K562 (cell line): ENCODE results near the gene GRB2. TPM values are rescaled to one million over a fixed set of nuclear protein-coding genes. Genes with fewer than 3 reads are reported as not detected.
A peak's percentile ranks its signal among the peaks of the same experiment; 100 is the strongest.

Experiments used
- CTBP1 ChIP-seq: fragments of 450-650 bp; IDR thresholded peaks from 2 replicates; pipeline ENCODE4 v1.6.1; 2016; ENCODE audit warnings: borderline replicate concordance
- ETV5 ChIP-seq: sonication (generic); formaldehyde crosslinking; IDR thresholded peaks from 2 replicates; pipeline ENCODE4 v1.4.0; 2020; ENCODE audit warnings: low read depth, mild to moderate bottlenecking, missing genetic modification reagents
- HIVEP1 ChIP-seq: fragments of 250-450 bp; sonication (Bioruptor Pico); IDR thresholded peaks from 2 replicates; pipeline ENCODE4 v1.4.0; 2020; ENCODE audit warnings: mild to moderate bottlenecking
- HMG20B ChIP-seq: fragments of 250-450 bp; sonication (Bioruptor Pico); IDR thresholded peaks from 2 replicates; pipeline ENCODE4 v1.5.0; 2021; ENCODE audit warnings: mild to moderate bottlenecking
- HMGN3 ChIP-seq: IDR thresholded peaks from 2 replicates; pipeline ENCODE4 v1.6.1; 2011; ENCODE audit warnings: borderline replicate concordance, low read depth, mild to moderate bottlenecking, mixed read lengths, low read length; ENCODE audit not compliant: insufficient read length; ENCODE audit errors: extremely low read depth
- HNRNPL ChIP-seq: fragments of 200-400 bp; formaldehyde crosslinking; IDR thresholded peaks from 2 replicates; pipeline ENCODE4 v1.6.1; 2017; ENCODE audit warnings: low read depth, mild to moderate bottlenecking, low read length
- ILF3 ChIP-seq: fragments of 450-650 bp; IDR thresholded peaks from 2 replicates; pipeline ENCODE4 v1.6.1; 2018; ENCODE audit warnings: antibody characterized with exemption, mild to moderate bottlenecking, moderate library complexity, borderline replicate concordance
- MCM5 ChIP-seq: fragments of 450-650 bp; IDR thresholded peaks from 2 replicates; pipeline ENCODE4 v1.6.1; 2016; ENCODE audit warnings: low read depth
- NEUROD1 ChIP-seq: fragments of 150-350 bp; IDR thresholded peaks from 2 replicates; pipeline ENCODE4 v1.6.1; 2014; ENCODE audit warnings: borderline replicate concordance, low read length, low read depth; ENCODE audit not compliant: partially characterized antibody
- NR2F6 ChIP-seq: fragments of 450-650 bp; formaldehyde crosslinking; IDR thresholded peaks from 2 replicates; pipeline ENCODE4 v1.4.0; 2020; ENCODE audit warnings: mild to moderate bottlenecking
- NR4A1 ChIP-seq, 2 experiments: fragments of 250-450 bp in 1 of 2; fragments of 450-650 bp in 1 of 2; sonication (Bioruptor Pico) in 1 of 2; IDR thresholded peaks; 2 replicates each; pipeline versions ENCODE4 v1.4.0 to v1.6.1; 2016 to 2020; ENCODE audit warnings: mild to moderate bottlenecking in 2 of 2, missing compliant biosample characterization in 1 of 2, missing genetic modification characterization in 1 of 2, moderate library complexity in 1 of 2
- SREBF2 ChIP-seq: sonication (generic); formaldehyde crosslinking; IDR thresholded peaks from 2 replicates; pipeline ENCODE4 v1.4.0; 2020; ENCODE audit warnings: mild to moderate bottlenecking, missing genetic modification reagents
- STAG1 ChIP-seq: sonication (generic); formaldehyde crosslinking; IDR thresholded peaks from 2 replicates; pipeline ENCODE4 v1.5.0; 2020; ENCODE audit warnings: missing genetic modification reagents, borderline replicate concordance
- TBP ChIP-seq: optimal IDR thresholded peaks from 2 replicates; pipeline ENCODE3; 2011; ENCODE audit warnings: low read depth, low read length, improper control_type of control experiment
- ZNF24 ChIP-seq: fragments of 450-650 bp; IDR thresholded peaks from 2 replicates; pipeline ENCODE4 v1.6.1; 2016
- ZNF253 ChIP-seq: fragments of 250-450 bp; sonication (Bioruptor Pico); conservative IDR thresholded peaks from 2 replicates; pipeline ENCODE4 v1.6.1; 2021; ENCODE audit warnings: mild to moderate bottlenecking
- ZNF282 ChIP-seq: sonication (generic); formaldehyde crosslinking; IDR thresholded peaks from 2 replicates; pipeline ENCODE4 v1.8.1; 2023; ENCODE audit warnings: missing genetic modification reagents
- ZNF354B ChIP-seq: fragments of 250-450 bp; sonication (Bioruptor Pico); IDR thresholded peaks from 2 replicates; pipeline ENCODE4 v1.4.0; 2020
- ZNF41 ChIP-seq: fragments of 250-450 bp; sonication (Bioruptor Pico); conservative IDR thresholded peaks from 2 replicates; pipeline ENCODE4 v1.4.0; 2020; ENCODE audit warnings: mild to moderate bottlenecking
- ZNF696 ChIP-seq: fragments of 250-450 bp; sonication (Bioruptor Pico); conservative IDR thresholded peaks from 2 replicates; pipeline ENCODE4 v1.4.0; 2020; ENCODE audit warnings: mild to moderate bottlenecking, moderate library complexity
- polyA plus RNA-seq, 8 experiments: library from polyadenylated mRNA; depleted of rRNA in 4 of 8; stranded (reverse) in 5 of 8; unstranded in 3 of 8; fragments of >200 nt; fragmentation: Nextera tagmentation in 2 of 8; fragmentation: Illumina TruSeq in 1 of 8; extraction: Ambion mirVana in 2 of 8; extraction: Trizol in 1 of 8; gene quantifications; 2 replicates each; pipeline versions ENCODE4 v1.2.1 to v1.2.3, GENCODE V29; 2011 to 2014; ENCODE audit warnings: inconsistent platforms in 1 of 8, missing spikeins in 1 of 8
- total RNA-seq, 7 experiments: library from RNA; depleted of rRNA in 6 of 7; stranded (reverse); fragments of >200 nt in 6 of 7; fragmentation: Illumina TruSeq in 2 of 7; extraction: Trizol in 2 of 7; gene quantifications; 2 replicates each; pipeline versions ENCODE4 v1.2.1 to v1.2.3, GENCODE V29; 2011 to 2021; ENCODE audit warnings: low replicate concordance in 1 of 7
- TF ChIP-seq, protein P1 (sequence below): sonication (generic); formaldehyde crosslinking; IDR thresholded peaks from 2 replicates; pipeline ENCODE4 v1.8.0; 2023; ENCODE audit warnings: missing genetic modification reagents, mild to moderate bottlenecking, borderline replicate concordance
- TF ChIP-seq, protein P2 (sequence below), 2 experiments: fragments of 250-450 bp in 1 of 2; fragments of 450-650 bp in 1 of 2; sonication (Bioruptor Pico) in 1 of 2; IDR thresholded peaks; 2 replicates each; pipeline versions ENCODE4 v1.6.1 to v1.8.0; 2016 to 2021; ENCODE audit warnings: mild to moderate bottlenecking in 2 of 2, moderate library complexity in 2 of 2, missing compliant biosample characterization in 1 of 2, missing genetic modification characterization in 1 of 2

The GRB2 gene
- total and polyA plus RNA-seq, 9 of the 15 experiments (the other 6 are each of a cell fraction or from before 2014, with no cell fraction given), result 57.2 to 136 (median 84.8) TPM

DNA sequence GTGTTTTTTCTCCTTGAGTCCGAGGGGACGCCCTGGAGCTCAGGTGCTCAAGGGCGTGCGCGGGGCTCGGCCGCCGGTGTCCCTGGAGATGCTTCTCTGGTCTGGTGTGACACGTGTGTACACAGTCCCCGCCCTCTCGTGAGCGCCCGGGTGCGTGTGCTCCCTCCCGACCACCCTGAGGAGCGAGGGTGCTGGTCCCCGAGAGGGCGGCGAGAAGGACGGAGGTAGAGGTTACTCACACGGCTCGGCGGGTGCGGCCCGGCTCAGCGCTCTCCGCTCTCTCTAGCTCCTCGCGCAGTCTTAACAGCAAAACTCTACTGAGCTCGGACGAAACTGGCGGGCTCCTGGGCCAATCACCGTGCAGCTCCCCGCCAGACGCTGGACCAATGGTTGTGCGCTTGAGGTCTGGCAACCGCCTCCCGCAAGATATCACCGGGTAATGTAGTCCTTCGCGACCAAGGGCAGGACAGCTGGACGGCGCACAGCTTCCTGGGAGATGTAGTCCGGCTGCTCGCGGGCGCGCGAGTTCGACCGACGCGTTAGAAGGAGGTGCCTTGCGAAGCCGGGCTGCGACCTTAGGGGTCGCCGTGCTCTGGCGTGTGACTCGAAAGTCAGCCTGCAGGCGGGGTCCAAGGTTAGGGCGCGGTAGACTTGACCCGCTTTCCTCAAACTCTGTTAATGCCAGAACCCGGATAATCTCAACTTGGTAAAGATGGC lies 116.2 kb downstream of the GRB2 start, which contains the start of gene SLC25A19 (continued):
- TF ChIP-seq MCM5 (no peak), HMG20B (CRISPR knock-in tag) (no peak), ZNF696 (no peak), ILF3 (no peak), TBP (peak; percentile 73), ZNF41 (CRISPR knock-in tag) (no peak), NR4A1 (CRISPR knock-in tag; IDR thresholded peaks at IDR 0.05) (peak; percentile 10; the same call in 1 of the 2 replicates), NR4A1 (tag; IDR thresholded peaks at IDR 0.05) (no peak), HNRNPL (no peak), NR2F6 (CRISPR knock-in tag) (no peak), HMGN3 (peak; percentile 84), NEUROD1 (peak; percentile 46), STAG1 (CRISPR knock-in tag) (no peak), ZNF24 (peak; percentile 64; the same call in 1 of the 2 replicates), HIVEP1 (CRISPR knock-in tag) (no peak), ZNF282 (CRISPR knock-in tag) (no peak), CTBP1 (peak; percentile 50), SREBF2 (CRISPR knock-in tag) (no peak), ZNF354B (no peak), ETV5 (CRISPR knock-in tag) (peak; percentile 71; the same call in 1 of the 2 replicates), ZNF253 (no peak)
- TF ChIP-seq, protein P1, sequence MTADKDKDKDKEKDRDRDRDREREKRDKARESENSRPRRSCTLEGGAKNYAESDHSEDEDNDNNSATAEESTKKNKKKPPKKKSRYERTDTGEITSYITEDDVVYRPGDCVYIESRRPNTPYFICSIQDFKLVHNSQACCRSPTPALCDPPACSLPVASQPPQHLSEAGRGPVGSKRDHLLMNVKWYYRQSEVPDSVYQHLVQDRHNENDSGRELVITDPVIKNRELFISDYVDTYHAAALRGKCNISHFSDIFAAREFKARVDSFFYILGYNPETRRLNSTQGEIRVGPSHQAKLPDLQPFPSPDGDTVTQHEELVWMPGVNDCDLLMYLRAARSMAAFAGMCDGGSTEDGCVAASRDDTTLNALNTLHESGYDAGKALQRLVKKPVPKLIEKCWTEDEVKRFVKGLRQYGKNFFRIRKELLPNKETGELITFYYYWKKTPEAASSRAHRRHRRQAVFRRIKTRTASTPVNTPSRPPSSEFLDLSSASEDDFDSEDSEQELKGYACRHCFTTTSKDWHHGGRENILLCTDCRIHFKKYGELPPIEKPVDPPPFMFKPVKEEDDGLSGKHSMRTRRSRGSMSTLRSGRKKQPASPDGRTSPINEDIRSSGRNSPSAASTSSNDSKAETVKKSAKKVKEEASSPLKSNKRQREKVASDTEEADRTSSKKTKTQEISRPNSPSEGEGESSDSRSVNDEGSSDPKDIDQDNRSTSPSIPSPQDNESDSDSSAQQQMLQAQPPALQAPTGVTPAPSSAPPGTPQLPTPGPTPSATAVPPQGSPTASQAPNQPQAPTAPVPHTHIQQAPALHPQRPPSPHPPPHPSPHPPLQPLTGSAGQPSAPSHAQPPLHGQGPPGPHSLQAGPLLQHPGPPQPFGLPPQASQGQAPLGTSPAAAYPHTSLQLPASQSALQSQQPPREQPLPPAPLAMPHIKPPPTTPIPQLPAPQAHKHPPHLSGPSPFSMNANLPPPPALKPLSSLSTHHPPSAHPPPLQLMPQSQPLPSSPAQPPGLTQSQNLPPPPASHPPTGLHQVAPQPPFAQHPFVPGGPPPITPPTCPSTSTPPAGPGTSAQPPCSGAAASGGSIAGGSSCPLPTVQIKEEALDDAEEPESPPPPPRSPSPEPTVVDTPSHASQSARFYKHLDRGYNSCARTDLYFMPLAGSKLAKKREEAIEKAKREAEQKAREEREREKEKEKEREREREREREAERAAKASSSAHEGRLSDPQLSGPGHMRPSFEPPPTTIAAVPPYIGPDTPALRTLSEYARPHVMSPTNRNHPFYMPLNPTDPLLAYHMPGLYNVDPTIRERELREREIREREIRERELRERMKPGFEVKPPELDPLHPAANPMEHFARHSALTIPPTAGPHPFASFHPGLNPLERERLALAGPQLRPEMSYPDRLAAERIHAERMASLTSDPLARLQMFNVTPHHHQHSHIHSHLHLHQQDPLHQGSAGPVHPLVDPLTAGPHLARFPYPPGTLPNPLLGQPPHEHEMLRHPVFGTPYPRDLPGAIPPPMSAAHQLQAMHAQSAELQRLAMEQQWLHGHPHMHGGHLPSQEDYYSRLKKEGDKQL (CRISPR knock-in tag), result no peak
- TF ChIP-seq, protein P2, sequence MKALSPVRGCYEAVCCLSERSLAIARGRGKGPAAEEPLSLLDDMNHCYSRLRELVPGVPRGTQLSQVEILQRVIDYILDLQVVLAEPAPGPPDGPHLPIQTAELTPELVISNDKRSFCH (CRISPR knock-in tag; IDR thresholded peaks at IDR 0.05), result no peak
- TF ChIP-seq, protein P2 (tag; IDR thresholded peaks at IDR 0.05), result 0 out of 2 replicates have a peak, but pooled peaks have one; percentile 10
